ENCODE results near the gene PPP1R9A. TPM values are rescaled to one million over a fixed set of nuclear protein-coding genes. Genes with fewer than 3 reads are reported as not detected.
"Not testable (repeated sequence)": the region's sequence is repeated elsewhere in the genome, so short reads cannot be mapped to it uniquely, and the experiment has no call there.

The PPP1R9A gene
- total RNA-seq, 2 donors from 2014 or later: 23.3 to 23.4 TPM

GRCh38 chr7:94999069-94999351 lies 91.6 kb downstream of the PPP1R9A start:
- H3K4me1 ChIP-seq: no peaks in the 10 kb centered on the region
- no peaks in the 10 kb centered on the region for H3K9me3 ChIP-seq
- no peaks in the 10 kb centered on the region for H3K27me3 ChIP-seq
- H3K27ac ChIP-seq: no peak overlapping the region
- DNase-seq (ENCODE audit: low spot score): no peak
- no peak for TF ChIP-seq CTCF (IDR thresholded peaks at IDR 0.05)
- no peak overlapping the region for H3K4me3 ChIP-seq
- no peaks in the 10 kb centered on the region for H3K36me3 ChIP-seq

DNA sequence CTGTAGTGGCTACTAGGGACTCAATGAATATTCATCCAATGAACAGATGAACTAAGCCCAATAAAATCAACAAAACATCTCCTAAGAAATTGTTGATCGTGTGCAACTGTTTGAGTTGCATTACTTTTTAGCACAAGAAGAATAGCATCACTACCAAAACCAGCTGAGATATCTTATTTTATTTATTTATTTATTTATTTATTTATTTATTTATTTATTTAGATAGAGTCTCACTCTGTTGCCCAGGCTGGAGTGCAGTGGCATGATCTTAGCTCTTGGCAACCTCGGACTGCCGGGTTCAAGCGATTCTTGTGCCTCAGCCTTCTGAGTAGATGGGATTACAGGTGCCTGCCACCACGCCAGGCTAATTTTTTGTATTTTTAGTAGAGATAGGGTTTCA lies 92.2 kb downstream of the PPP1R9A start:
- not testable (repeated sequence) for H3K27ac ChIP-seq; H3K36me3 ChIP-seq; H3K4me3 ChIP-seq; H3K4me1 ChIP-seq; H3K9me3 ChIP-seq; DNase-seq (ENCODE audit: low spot score); H3K27me3 ChIP-seq

- TF ChIP-seq CTCF (IDR thresholded peaks at IDR 0.05): no peak
- H3K36me3 ChIP-seq: no peaks in the 10 kb centered on the region
Observed at GRCh38 chr7:95001258-95001657, 93.9 kb downstream of the PPP1R9A start.

DNA sequence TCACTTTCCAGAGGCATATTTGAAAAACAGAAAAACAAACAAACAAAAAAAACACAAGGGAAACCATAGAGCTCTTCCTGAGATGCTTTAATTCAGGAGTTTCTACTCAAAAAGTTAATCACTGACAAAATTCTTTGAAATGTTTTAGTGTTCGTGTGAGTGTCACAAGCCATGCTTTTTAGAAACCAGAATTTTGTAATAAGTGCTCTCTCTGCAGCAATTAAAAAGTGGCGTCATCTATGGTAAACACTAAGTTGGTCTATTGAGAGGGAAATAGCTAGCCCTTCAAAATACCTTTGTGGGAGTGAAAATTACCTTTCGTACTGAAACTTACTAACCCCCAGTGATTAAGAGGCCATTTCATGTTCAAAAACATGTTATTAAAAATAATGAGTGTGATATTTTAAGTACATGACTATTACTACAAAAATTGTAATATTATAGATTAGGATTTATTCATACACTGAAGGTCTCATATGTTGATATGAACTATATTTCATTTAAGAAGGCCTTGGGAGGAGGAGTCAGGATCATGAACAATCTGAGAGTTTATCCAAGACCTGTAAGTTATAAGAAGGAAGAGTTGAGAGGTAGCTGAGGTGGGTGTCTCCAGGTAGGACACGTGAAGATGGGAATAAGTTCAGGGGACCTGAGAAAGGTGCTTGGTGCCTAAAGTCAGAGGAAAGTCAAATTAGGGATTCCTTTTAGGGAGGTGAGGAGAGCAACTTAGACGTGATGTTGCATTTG lies 94.6 kb downstream of the PPP1R9A start:
- no peak for TF ChIP-seq CTCF (IDR thresholded peaks at IDR 0.05)

More at GRCh38 chr7:95001258-95001657, 93.9 kb downstream of the PPP1R9A start:
- Histone ChIP-seq H3K4me1 (no peaks in the 10 kb centered on the region), H3K9me3 (no peaks in the 10 kb centered on the region), H3K4me3 (no peak overlapping the region), H3K27ac (no peak overlapping the region), H3K27me3 (no peaks in the 10 kb centered on the region)
- no peak for DNase-seq (ENCODE audit: low spot score)

GRCh38 chr7:95002775-95003174 lies 95.4 kb downstream of the PPP1R9A start:
- no peak for DNase-seq (ENCODE audit: low spot score)
- H3K9me3 ChIP-seq: no peaks in the 10 kb centered on the region
- no peak for TF ChIP-seq CTCF (IDR thresholded peaks at IDR 0.05)
- no peaks in the 10 kb centered on the region for H3K4me1 ChIP-seq
- no peaks in the 10 kb centered on the region for H3K36me3 ChIP-seq
- H3K27me3 ChIP-seq: no peaks in the 10 kb centered on the region
- no peak overlapping the region for H3K27ac ChIP-seq
- H3K4me3 ChIP-seq: no peak overlapping the region

More for the DNA sequence above, 94.6 kb downstream of the PPP1R9A start:
- no peak overlapping the region for H3K4me3 ChIP-seq
- no peaks in the 10 kb centered on the region for H3K9me3 ChIP-seq
- H3K27ac ChIP-seq: no peak overlapping the region
- H3K36me3 ChIP-seq: no peaks in the 10 kb centered on the region
- DNase-seq (ENCODE audit: low spot score): no peak
- H3K27me3 ChIP-seq: no peaks in the 10 kb centered on the region
- H3K4me1 ChIP-seq: no peaks in the 10 kb centered on the region

DNA sequence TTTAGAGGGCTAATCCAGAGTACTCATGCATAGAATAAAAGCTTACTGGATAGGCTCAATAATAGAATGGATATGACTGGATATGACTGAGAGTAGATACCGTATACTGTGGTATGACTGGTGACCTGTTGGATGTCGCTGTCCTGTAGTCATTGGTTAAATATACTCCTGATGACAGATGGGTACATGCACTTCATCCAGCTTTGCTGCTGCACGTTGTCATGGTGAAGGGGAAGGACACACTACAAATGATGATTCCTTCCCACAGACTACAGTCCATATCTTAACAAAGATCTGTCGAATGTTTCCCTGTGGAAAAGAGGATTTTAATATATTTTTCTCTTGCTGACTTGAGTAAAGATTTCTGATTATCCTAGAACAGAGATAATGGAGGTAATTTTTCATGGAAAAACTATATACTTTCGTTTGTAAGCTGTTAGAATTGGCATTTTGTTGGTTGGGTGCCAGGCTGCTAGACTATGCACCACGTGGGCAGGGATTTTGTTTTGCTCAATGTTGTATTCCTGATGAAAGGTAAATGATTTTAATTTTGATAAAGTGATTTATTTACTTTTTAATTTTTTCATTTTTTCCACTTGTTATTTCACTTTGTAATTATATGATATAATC lies 97.3 kb downstream of the PPP1R9A start:
- no peak for TF ChIP-seq CTCF (IDR thresholded peaks at IDR 0.05)
- Histone ChIP-seq H3K9me3 (no peaks in the 10 kb centered on the region), H3K27me3 (no peaks in the 10 kb centered on the region), H3K4me1 (no peaks in the 10 kb centered on the region), H3K27ac (peak overlapping the region in 1 of 2 donors; percentile 57), H3K4me3 (peak overlapping the region in 1 of 2 donors; percentile 17), H3K36me3 (no peaks in the 10 kb centered on the region)
- no peak for DNase-seq (ENCODE audit: low spot score)

Data from right atrium auricular region (tissue), 2 donors.